Loucy (cell line): ENCODE data around the gene AP3D1.
"Not testable (repeated sequence)": the region's sequence is repeated elsewhere in the genome, so short reads cannot be mapped to it uniquely, and the experiment has no call there.

Experiments used
- H2AFZ ChIP-seq: fragments of 200-600 bp; sonication (generic); 2 replicates; pipeline ENCODE4 v1.6.0; 2016; ENCODE audit warnings: antibody characterized with exemption, mild to moderate bottlenecking, low read length, moderate library complexity
- H3F3A ChIP-seq: fragments of 200-600 bp; 2 replicates; pipeline ENCODE4 v1.6.0; 2016; ENCODE audit warnings: antibody characterized with exemption, low read depth, mild to moderate bottlenecking
- H3K27me3 ChIP-seq: fragments of 200-600 bp; sonication (generic); 2 replicates; pipeline ENCODE4 v1.6.1; 2014; ENCODE audit warnings: low read length, mild to moderate bottlenecking; ENCODE audit not compliant: insufficient read depth, poor library complexity, severe bottlenecking
- H3K36me3 ChIP-seq: fragments of 200-600 bp; sonication (generic); 2 replicates; pipeline ENCODE4 v1.6.1; 2016; ENCODE audit warnings: low read length; ENCODE audit not compliant: insufficient read depth
- H3K4me1 ChIP-seq: fragments of 200-600 bp; sonication (generic); 2 replicates; pipeline ENCODE4 v1.5.1; 2014; ENCODE audit warnings: low read length, mild to moderate bottlenecking; ENCODE audit not compliant: insufficient read depth, poor library complexity, severe bottlenecking
- H3K4me2 ChIP-seq: fragments of 200-600 bp; sonication (generic); 2 replicates; pipeline ENCODE4 v1.6.0; 2014; ENCODE audit warnings: antibody characterized with exemption, low read length, low read depth, mild to moderate bottlenecking; ENCODE audit not compliant: poor library complexity, severe bottlenecking
- H3K4me3 ChIP-seq: fragments of 200-600 bp; sonication (generic); 2 replicates; pipeline ENCODE4 v1.5.1; 2014; ENCODE audit warnings: low read length, mild to moderate bottlenecking, mixed read lengths; ENCODE audit not compliant: poor library complexity, severe bottlenecking
- H3K79me2 ChIP-seq: fragments of 200-600 bp; sonication (generic); 2 replicates; pipeline ENCODE4 v1.6.1; 2014; ENCODE audit warnings: low read length; ENCODE audit not compliant: insufficient read depth
- H3K9ac ChIP-seq: fragments of 200-600 bp; sonication (generic); 2 replicates; pipeline ENCODE4 v1.6.0; 2014; ENCODE audit warnings: mild to moderate bottlenecking, low read depth, low read length, moderate library complexity; ENCODE audit not compliant: poor library complexity, severe bottlenecking
- H3K9me2 ChIP-seq: fragments of 200-600 bp; sonication (generic); replicated peaks from 2 replicates; pipeline ENCODE4 v1.6.1; 2016; ENCODE audit warnings: low read depth, low read length, mixed read lengths
- H3K9me3 ChIP-seq: fragments of 200-600 bp; sonication (generic); 2 replicates; pipeline ENCODE4 v1.6.1; 2014; ENCODE audit warnings: mild to moderate bottlenecking, antibody characterized with exemption, low read length, low read depth; ENCODE audit not compliant: insufficient read depth
- H4K20me1 ChIP-seq: fragments of 200-600 bp; sonication (generic); 2 replicates; pipeline ENCODE4 v1.6.0; 2014; ENCODE audit warnings: antibody characterized with exemption, low read length, mild to moderate bottlenecking; ENCODE audit not compliant: insufficient read depth, poor library complexity, severe bottlenecking
- EZH2phosphoT487 ChIP-seq: fragments of 200-600 bp; IDR thresholded peaks from 2 replicates; pipeline ENCODE4 v1.6.1; 2018; ENCODE audit warnings: antibody characterized with exemption, mild to moderate bottlenecking, moderate library complexity, borderline replicate concordance
- TF ChIP-seq, protein P1 (sequence below): fragments of 200-600 bp; sonication (generic); conservative IDR thresholded peaks from 2 replicates; pipeline ENCODE4 v1.5.1; 2014; ENCODE audit warnings: mild to moderate bottlenecking, antibody characterized with exemption, low read length

AP3D1 gene

DNA sequence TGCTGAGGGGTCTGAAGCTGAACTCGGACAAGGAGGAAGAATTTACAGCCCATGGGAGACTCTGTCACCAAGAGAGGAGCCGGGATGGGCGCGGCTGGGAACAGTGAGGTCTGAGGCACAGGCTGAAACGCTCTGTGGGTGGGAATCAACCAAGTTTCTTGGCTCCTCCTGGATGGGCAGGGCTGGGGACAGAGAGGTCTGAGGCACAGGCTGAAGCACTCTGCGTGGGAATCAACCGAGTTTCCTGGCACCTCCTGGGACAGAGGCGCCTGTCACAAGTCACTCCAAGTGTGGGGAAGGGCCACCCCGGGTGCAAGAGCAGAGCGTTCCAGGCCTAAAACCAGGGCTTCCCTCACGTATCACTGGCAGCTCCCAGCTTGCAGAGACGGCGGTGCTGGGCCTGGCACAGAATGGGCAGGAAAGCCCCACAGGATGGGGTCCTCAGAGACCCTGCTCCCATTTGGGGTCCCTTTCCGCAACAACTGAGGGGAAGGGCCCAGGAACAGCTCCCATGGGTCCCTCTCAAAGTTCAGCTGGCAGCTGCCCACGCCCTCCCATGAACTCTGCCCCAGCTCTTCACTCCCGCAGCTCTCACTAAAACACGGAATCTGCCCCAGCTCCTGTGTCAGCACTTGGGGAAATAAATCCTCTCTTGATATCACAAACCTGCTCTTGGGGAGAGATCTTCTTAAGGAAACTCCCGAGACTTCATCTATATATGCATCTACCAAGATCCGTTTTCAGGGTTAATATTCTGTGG lies 18.5 kb downstream of the AP3D1 start:
- Histone ChIP-seq H3K4me2 (no peak overlapping the region), H2AFZ (no peak overlapping the region), H3F3A (no peaks in the 10 kb centered on the region), H3K9ac (no peak overlapping the region), H3K4me1 (no peaks in the 10 kb centered on the region), H3K79me2 (no peaks in the 10 kb centered on the region), H3K27me3 (no peaks in the 10 kb centered on the region), H3K36me3 (peaks cover 60% of the 10 kb centered on the region; the same call in 1 of the 2 replicates), H4K20me1 (no peaks in the 10 kb centered on the region), H3K9me2 (no peaks in the 10 kb centered on the region), H3K4me3 (no peak overlapping the region), H3K9me3 (no peaks in the 10 kb centered on the region)
- TF ChIP-seq EZH2phosphoT487, result no peak
- TF ChIP-seq, protein P1, sequence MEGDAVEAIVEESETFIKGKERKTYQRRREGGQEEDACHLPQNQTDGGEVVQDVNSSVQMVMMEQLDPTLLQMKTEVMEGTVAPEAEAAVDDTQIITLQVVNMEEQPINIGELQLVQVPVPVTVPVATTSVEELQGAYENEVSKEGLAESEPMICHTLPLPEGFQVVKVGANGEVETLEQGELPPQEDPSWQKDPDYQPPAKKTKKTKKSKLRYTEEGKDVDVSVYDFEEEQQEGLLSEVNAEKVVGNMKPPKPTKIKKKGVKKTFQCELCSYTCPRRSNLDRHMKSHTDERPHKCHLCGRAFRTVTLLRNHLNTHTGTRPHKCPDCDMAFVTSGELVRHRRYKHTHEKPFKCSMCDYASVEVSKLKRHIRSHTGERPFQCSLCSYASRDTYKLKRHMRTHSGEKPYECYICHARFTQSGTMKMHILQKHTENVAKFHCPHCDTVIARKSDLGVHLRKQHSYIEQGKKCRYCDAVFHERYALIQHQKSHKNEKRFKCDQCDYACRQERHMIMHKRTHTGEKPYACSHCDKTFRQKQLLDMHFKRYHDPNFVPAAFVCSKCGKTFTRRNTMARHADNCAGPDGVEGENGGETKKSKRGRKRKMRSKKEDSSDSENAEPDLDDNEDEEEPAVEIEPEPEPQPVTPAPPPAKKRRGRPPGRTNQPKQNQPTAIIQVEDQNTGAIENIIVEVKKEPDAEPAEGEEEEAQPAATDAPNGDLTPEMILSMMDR, result no peak

DNA sequence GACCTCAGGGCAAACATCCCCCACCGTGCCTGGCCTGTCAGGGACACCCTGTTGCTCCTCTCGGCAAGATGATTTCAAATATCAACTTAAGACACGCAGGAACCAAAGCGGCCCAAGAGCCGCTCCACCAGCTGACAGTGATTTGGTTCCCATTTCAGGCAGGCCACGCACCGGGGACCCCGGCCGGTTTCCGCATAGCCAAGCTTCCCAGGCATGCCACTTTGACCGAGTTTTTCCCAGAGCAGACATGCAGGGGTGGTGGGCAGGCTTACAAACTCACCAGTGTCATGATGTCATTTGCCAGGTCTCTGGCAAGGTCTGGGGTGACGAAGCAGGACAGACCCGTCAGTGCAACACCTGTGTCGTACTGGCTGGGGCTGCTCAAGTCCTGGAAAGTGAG lies 19.2 kb downstream of the AP3D1 start:
- H2AFZ ChIP-seq, result no peak overlapping the region
- TF ChIP-seq, protein P1, result no peak
- TF ChIP-seq EZH2phosphoT487, result no peak
- H3K4me3 ChIP-seq, result no peak overlapping the region
- H3K9me3 ChIP-seq, result no peaks in the 10 kb centered on the region
- no peaks in the 10 kb centered on the region for H3K27me3 ChIP-seq
- H3K4me2 ChIP-seq, result no peak overlapping the region
- H3K9ac ChIP-seq, result no peak overlapping the region
- no peaks in the 10 kb centered on the region for H3F3A ChIP-seq
- H3K36me3 ChIP-seq, result peaks cover 59% of the 10 kb centered on the region; the same call in 1 of the 2 replicates
- no peaks in the 10 kb centered on the region for H3K79me2 ChIP-seq
- no peaks in the 10 kb centered on the region for H3K4me1 ChIP-seq
- no peaks in the 10 kb centered on the region for H4K20me1 ChIP-seq
- no peaks in the 10 kb centered on the region for H3K9me2 ChIP-seq

DNA sequence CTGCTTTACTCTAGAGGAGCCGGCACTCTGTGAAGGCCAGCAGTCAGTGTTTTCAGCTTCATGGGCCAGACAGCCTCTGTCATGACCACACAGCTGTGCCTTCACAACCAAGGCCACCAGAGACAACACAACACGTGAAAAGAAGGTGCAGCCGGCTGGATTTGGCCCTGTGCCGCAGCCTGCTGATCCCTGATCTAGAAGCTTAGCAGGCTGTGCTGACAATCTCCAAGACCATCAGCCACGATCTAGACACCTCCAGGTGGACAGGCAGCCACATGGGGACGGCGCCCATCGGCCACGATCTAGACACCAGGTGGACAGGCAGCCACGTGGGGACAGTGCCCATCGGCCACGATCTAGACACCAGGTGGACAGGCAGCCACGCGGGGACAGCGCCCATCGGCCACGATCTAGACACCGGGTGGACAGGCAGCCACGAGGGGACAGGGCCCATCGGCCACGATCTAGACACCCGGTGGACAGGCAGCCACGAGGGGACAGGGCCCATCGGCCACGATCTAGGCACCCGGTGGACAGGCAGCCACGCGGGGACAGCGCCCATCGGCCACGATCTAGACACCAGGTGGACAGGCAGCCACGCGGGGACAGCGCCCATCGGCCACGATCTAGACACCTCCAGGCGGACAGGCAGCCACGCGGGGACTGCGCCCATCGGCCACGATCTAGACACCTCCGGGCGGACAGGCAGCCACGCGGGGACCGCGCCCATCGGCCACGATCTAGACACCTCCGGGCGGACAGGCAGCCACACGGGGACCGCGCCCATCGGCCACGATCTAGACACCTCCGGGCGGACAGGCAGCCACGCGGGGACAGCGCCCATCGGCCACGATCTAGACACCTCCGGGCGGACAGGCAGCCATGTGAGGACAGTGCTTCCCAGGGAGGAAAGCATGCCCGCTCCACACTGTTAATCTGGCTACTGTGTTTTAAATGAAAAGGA lies 20.1 kb downstream of the AP3D1 start:
- H3K79me2 ChIP-seq, H3K4me1 ChIP-seq, H3K4me3 ChIP-seq, H3K9me3 ChIP-seq, H3K4me2 ChIP-seq, H3K27me3 ChIP-seq, H2AFZ ChIP-seq, H3K9me2 ChIP-seq, H3F3A ChIP-seq, H4K20me1 ChIP-seq, H3K9ac ChIP-seq: not testable (repeated sequence)
- H3K36me3 ChIP-seq, result peaks cover 57% of the 10 kb centered on the region; the same call in 1 of the 2 replicates
